Esophagus squamous epithelium (tissue), 5 donors: ENCODE measurements around the gene CHST1. TPM values are rescaled to one million over a fixed set of nuclear protein-coding genes. Genes with fewer than 3 reads are reported as not detected.

Experiments used
- DNase-seq: peaks from one replicate; lab custom pipeline; 2025; lab: John Stamatoyannopoulos, UW
- H3K27ac ChIP-seq, 4 donors: fragments of 200-600 bp; sonication (generic); one replicate each; pipeline ENCODE4 v1.5.1; 2016 to 2019; ENCODE audit warnings: mild to moderate bottlenecking in 1 of 4
- H3K27me3 ChIP-seq, 4 donors: fragments of 200-600 bp; sonication (generic); 1 replicate in 3 of 4; 2 replicates in 1 of 4; pipeline versions ENCODE4 v1.5.1 to v1.6.0; 2017 to 2021; ENCODE audit warnings: antibody characterized with exemption in 1 of 4
- H3K36me3 ChIP-seq, 3 donors: fragments of 200-600 bp; sonication (generic); one replicate each; pipeline ENCODE4 v1.5.1; 2016 to 2019
- H3K4me1 ChIP-seq, 3 donors: fragments of 200-600 bp; sonication (generic); one replicate each; pipeline ENCODE4 v1.5.1; 2017 to 2019
- H3K4me3 ChIP-seq, 4 donors: fragments of 200-600 bp; sonication (generic); 1 replicate in 3 of 4; 2 replicates in 1 of 4; pipeline ENCODE4 v1.5.1; 2016 to 2019; ENCODE audit warnings: mild to moderate bottlenecking in 2 of 4, moderate library complexity in 1 of 4
- H3K9me3 ChIP-seq, 3 donors: fragments of 200-600 bp; sonication (generic); one replicate each; pipeline ENCODE4 v1.5.1; 2016 to 2019
- CTCF ChIP-seq, 6 experiments: fragments of 450-650 bp in 4 of 6; fragments of 200-600 bp in 2 of 6; sonication (generic) in 2 of 6; IDR thresholded peaks; one replicate each; pipeline ENCODE4 v1.5.1; 2016 to 2019; ENCODE audit warnings: antibody characterized with exemption in 6 of 6, mild to moderate bottlenecking in 4 of 6, moderate library complexity in 4 of 6
- POLR2A ChIP-seq, 4 donors: fragments of 450-650 bp; IDR thresholded peaks; one replicate each; pipeline ENCODE4 v1.6.1; 2017; ENCODE audit warnings: antibody characterized with exemption in 4 of 4, mild to moderate bottlenecking in 4 of 4, moderate library complexity in 3 of 4
- WGBS, 2 donors: methylation state at CpG; one replicate each; pipeline ENCODE4 v1.1.5; 2018; 5-methylcytosine and 5-hydroxymethylcytosine counted together
- intact Hi-C: fragments of 100-400 bp; cut with DNase I; formaldehyde crosslinking; loops from one replicate; pipeline ENCODE4 v1.15.0; 2022
- total RNA-seq, 4 donors: library from RNA; depleted of rRNA; stranded (reverse); fragments of >200 nt; gene quantifications; one replicate each; pipeline ENCODE4 v1.1.0, GENCODE V29; 2016
- donor health status: DM: yes; HTN: yes; CAD: no.

The CHST1 gene, protein sequence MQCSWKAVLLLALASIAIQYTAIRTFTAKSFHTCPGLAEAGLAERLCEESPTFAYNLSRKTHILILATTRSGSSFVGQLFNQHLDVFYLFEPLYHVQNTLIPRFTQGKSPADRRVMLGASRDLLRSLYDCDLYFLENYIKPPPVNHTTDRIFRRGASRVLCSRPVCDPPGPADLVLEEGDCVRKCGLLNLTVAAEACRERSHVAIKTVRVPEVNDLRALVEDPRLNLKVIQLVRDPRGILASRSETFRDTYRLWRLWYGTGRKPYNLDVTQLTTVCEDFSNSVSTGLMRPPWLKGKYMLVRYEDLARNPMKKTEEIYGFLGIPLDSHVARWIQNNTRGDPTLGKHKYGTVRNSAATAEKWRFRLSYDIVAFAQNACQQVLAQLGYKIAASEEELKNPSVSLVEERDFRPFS
- total RNA-seq, result 1 to 10 TPM in 2 of 4 donors, under 1 TPM in 2; 0.27 to 2.7 (median 0.70) TPM

DNA sequence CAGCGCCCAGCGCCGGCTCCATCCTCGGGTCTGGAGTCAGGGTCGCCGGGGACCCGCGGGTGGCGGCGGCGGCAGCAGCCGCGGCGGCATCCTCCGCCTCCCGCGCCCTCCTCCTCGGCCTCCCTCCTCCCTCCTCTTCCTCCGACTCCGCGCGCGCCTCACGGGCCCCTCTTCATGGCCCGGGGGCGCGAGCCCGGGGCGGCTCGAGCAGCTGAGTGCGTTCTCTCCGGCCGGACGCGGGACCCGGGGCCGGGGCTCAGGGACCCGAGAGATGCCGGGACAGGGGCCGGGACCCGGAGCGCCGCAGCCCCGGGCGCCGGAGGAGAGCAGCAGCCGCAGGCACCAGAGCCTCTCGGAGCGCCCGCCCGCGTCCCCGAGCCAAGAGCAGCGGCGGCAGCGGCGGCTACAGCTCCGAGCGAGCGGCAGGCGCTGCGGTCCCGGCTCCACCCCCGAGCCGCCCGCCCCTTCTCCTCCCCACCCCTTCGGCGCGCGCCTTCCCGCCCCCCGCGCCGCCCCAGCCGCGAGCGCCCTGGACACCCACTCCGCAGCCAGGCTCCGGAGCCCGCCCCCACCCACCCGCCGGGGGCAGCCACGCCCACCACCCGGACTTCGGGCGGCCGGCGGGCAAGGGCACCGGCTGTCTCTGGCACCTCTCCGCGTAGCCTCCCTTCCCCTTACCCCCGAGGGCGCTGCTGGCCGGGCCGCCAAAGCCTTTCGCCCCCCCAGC, at the start of gene CHST1:
Gene CHST1, minus strand, starts transcription at position 417 of the 727 bp plus-strand sequence. CDS start 14,699 bp downstream, outside the sequence.
- peak within 1 kb of the TSS in 2 of 4 donors; percentile 31 to 59 for H3K27ac ChIP-seq
- H3K4me3 ChIP-seq, result peak within 1 kb of the TSS; percentile 38 to 72 (median 58)
- 0% methylated on average over 1 of the region's 96 CpGs; no CpG with 5 or more reads in 1 of the 2 donors for WGBS, 2 donors
- H3K27me3 ChIP-seq, result peaks cover 8 to 78% (median 16%) of the 10 kb centered on the region in 4 donors
- intact Hi-C loops, result no loop called here
- H3K4me1 ChIP-seq, result peaks cover 15 to 42% (median 20%) of the 10 kb centered on the region in 3 donors
- no peaks in the 10 kb centered on the region for H3K9me3 ChIP-seq
- DNase-seq, result no peak
- no peaks in the 10 kb centered on the region for H3K36me3 ChIP-seq
- no peak for TF ChIP-seq CTCF (IDR thresholded peaks at IDR 0.05)
- no peak for TF ChIP-seq POLR2A (IDR thresholded peaks at IDR 0.05)

DNA sequence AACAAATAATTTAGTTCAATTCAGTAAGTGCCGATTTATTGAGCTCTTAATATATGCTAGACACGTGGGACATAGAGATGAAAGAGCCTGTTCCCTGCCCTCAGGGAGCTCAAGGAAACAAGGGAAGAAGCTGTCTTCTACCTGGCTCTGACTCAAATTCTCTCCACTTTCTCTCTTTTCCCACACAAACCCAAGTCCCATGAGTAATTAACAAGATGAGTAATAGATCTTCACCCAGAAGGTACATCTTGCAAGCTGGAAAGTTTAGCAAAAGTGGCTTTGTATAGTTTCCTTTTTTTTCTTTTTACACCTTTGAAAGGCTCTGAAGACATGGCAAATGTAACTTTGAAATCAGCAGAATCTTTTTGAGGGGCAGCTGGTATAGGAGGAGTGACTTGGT, 48.2 kb upstream of the CHST1 start:
- Histone ChIP-seq H3K4me3 (no peak overlapping the region), H3K27ac (no peak overlapping the region), H3K27me3 (peaks cover 0 to 14% (median 0%) of the 10 kb centered on the region in 4 donors), H3K4me1 (no peaks in the 10 kb centered on the region), H3K36me3 (no peaks in the 10 kb centered on the region), H3K9me3 (no peaks in the 10 kb centered on the region)
- intact Hi-C loops, result no loop called here
- TF ChIP-seq POLR2A (IDR thresholded peaks at IDR 0.05), result no peak
- TF ChIP-seq CTCF (IDR thresholded peaks at IDR 0.05), result no peak
- DNase-seq, result no peak
- WGBS, 2 donors, result 44 to 65% methylated on average over 2 of the region's 2 CpGs

DNA sequence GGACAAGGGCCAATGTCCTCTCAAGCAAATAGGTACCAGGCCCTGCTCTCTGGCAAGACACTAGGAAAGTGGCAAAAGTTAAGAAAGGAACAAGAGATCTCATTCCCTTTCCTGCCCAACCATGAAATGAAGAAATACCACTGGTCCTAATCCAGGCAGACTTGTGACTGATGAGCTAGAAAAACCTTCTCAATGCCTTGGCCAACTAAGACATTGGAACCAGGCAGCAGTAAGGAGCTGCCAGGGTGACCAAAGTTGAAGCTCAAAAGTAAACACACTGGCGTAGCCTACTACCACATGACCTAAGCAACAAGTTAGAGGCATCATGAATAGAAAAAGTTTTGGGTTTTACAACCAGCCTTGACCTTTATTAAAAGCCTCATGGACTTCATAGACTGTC, 45.1 kb upstream of the CHST1 start:
- DNase-seq, result no peak
- Histone ChIP-seq H3K4me1 (no peaks in the 10 kb centered on the region), H3K36me3 (no peaks in the 10 kb centered on the region), H3K4me3 (no peak overlapping the region), H3K27me3 (peaks cover 0 to 36% (median 0%) of the 10 kb centered on the region in 4 donors), H3K27ac (no peak overlapping the region), H3K9me3 (no peaks in the 10 kb centered on the region)
- 65 to 78% methylated on average over 1 of the region's 1 CpG for WGBS, 2 donors
- intact Hi-C loops, result no loop called here
- TF ChIP-seq CTCF (IDR thresholded peaks at IDR 0.05) (no peak), POLR2A (IDR thresholded peaks at IDR 0.05) (no peak)

DNA sequence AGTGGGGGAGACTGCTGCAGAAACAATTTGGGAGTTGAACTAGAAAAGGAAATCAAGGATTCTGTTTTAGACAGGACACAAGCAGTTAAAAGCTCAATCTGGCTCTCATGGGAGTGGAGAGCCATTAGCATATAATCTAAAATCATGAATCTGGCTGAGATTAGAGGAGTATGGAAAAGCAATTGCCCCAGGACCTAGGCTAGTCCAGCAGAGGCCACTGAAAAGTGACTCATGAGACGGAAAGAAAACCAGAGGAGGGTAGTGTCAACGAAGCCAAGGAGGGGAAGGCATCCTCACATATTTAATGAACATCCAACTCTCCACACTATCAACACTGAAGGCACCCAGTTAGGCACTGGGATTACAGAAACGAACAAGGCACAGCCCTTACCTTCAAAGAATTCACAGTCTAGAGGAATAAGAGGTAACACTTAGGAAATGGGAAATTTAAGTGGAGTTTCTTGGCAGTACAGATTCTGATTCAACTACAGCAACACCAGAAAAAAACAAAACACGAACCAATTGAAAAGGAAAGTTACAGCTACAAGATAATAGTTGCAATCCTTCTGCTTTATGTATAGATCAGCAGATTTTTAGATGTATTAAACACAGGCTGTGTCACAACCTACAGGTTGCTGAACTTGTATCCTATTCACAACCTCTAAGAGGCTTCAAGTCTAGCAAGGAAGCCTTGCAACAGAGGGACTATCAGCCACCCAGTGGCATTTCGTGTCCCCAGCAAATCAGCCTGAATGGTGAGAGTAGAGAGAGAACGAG, 43.7 kb upstream of the CHST1 start:
- intact Hi-C loops, result no loop called here
- TF ChIP-seq POLR2A (IDR thresholded peaks at IDR 0.05), result no peak
- no peak for TF ChIP-seq CTCF (IDR thresholded peaks at IDR 0.05)
- Histone ChIP-seq H3K4me1 (no peaks in the 10 kb centered on the region), H3K27ac (no peak overlapping the region), H3K9me3 (no peaks in the 10 kb centered on the region), H3K36me3 (no peaks in the 10 kb centered on the region), H3K4me3 (no peak overlapping the region), H3K27me3 (peaks cover 0 to 40% (median 0%) of the 10 kb centered on the region in 4 donors)
- WGBS, 2 donors, result 58 to 66% methylated on average over 5 to 6 of the region's 6 CpGs
- DNase-seq, result no peak
